Osteoblast (primary cell): ENCODE data around the gene PICK1. TPM values are rescaled to one million over a fixed set of nuclear protein-coding genes. Genes with fewer than 3 reads are reported as not detected.

Experiments
- DNase-seq: peaks from one replicate; pipeline ENCODE4 v3.0.0; 2011; ENCODE audit warnings: low spot score, mixed read lengths; ENCODE audit not compliant: insufficient read length; ENCODE audit errors: missing footprints
- H2AFZ ChIP-seq: 2 replicates; pipeline ENCODE4 v1.6.0; 2011; ENCODE audit warnings: mild to moderate bottlenecking, low read length
- H3K27ac ChIP-seq: 2 replicates; pipeline ENCODE4 v1.5.1; 2011; ENCODE audit warnings: mild to moderate bottlenecking, low read depth, low read length, moderate library complexity
- H3K27me3 ChIP-seq: 2 replicates; pipeline ENCODE4 v1.6.0; 2012; ENCODE audit warnings: mild to moderate bottlenecking, control low read depth, inconsistent platforms, low read length, moderate library complexity; ENCODE audit not compliant: insufficient read depth
- H3K36me3 ChIP-seq: 2 replicates; pipeline ENCODE4 v1.5.1; 2011; ENCODE audit warnings: mild to moderate bottlenecking, low read length, control low read depth, moderate library complexity; ENCODE audit not compliant: insufficient read depth
- H3K4me1 ChIP-seq: 2 replicates; pipeline ENCODE4 v1.5.1; 2011; ENCODE audit warnings: mild to moderate bottlenecking, low read length, control low read depth, moderate library complexity; ENCODE audit not compliant: insufficient read depth
- H3K4me2 ChIP-seq: 2 replicates; pipeline ENCODE4 v1.6.0; 2011; ENCODE audit warnings: mild to moderate bottlenecking, low read length; ENCODE audit not compliant: insufficient read depth
- H3K4me3 ChIP-seq: fragments of 200-600 bp; sonication (generic); 3 replicates; pipeline ENCODE4 v1.5.1; 2012; ENCODE audit warnings: mild to moderate bottlenecking, low read length, inconsistent platforms; ENCODE audit not compliant: insufficient read depth
- H3K79me2 ChIP-seq: 2 replicates; pipeline ENCODE4 v1.6.0; 2012; ENCODE audit warnings: mild to moderate bottlenecking, low read length, control low read depth, inconsistent platforms; ENCODE audit not compliant: insufficient read depth
- H3K9me3 ChIP-seq: 2 replicates; pipeline ENCODE4 v1.5.1; 2011; ENCODE audit warnings: low read depth, low read length, control low read depth
- H4K20me1 ChIP-seq: 2 replicates; pipeline ENCODE4 v1.6.0; 2012; ENCODE audit warnings: mild to moderate bottlenecking, low read length, control low read depth; ENCODE audit not compliant: insufficient read depth
- total RNA-seq: library from RNA; depleted of rRNA; stranded (reverse); fragments of >200 nt; gene quantifications from 2 replicates; pipeline ENCODE4 v1.2.3, GENCODE V29; 2012
- TF ChIP-seq, protein P1 (sequence below): IDR thresholded peaks from 2 replicates; pipeline ENCODE4 v1.5.1; 2011; ENCODE audit warnings: mild to moderate bottlenecking, low read depth, low read length, moderate library complexity; ENCODE audit errors: extremely low read depth

The PICK1 gene
- total RNA-seq, 1 donor, result 15.6 TPM

DNA sequence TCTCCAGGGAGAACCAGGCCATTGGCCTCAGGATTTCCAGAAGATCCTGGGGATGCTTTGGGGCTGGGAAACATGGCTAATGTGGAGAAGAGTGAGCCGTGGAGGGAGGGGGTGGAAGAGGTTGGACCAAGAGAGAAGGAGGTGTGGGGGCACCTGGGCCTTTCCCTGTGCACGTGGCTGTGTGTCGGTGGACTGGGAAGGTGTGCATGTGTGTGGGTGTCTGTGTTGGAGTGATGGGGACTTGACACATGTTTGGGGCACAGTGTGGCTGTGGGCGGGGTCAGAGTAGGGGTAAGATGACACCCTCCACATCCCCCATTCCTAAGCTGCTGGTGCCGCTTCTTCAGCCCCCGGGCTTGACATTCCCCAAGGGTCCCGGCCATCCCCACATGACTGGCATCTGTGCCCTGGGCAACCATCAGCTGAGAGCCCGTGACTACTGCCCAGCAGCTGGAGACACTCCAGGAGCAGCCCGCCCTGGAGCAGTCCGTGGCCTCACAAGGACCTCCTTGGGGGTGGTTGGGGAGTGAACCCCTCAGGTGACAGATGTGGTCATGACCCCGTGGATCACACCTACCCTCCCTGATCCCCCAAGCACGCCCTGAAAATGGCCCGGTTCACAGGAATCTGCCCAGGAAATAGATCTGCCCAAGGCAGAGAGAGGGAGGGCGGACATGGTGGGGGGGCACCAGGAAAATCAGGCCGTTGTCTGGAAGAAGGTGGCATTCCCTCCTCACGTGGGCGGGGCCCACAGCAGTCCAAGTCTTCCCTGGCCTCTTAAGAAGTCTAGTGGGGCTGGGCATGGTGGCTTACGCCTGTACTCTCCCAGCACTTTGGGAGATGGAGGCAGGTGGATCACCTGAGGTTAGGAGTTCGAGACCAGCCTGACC lies 38.0 kb upstream of the PICK1 start:
- Histone ChIP-seq H3K36me3 (no peaks in the 10 kb centered on the region), H4K20me1 (no peaks in the 10 kb centered on the region), H3K79me2 (no peaks in the 10 kb centered on the region), H3K9me3 (no peaks in the 10 kb centered on the region), H3K4me3 (no peak overlapping the region), H3K27me3 (peaks cover 6% of the 10 kb centered on the region), H2AFZ (no peak overlapping the region), H3K4me2 (no peak overlapping the region), H3K27ac (no peak overlapping the region), H3K4me1 (peaks cover 7% of the 10 kb centered on the region)
- DNase-seq, result peak; percentile 41
- TF ChIP-seq, protein P1, sequence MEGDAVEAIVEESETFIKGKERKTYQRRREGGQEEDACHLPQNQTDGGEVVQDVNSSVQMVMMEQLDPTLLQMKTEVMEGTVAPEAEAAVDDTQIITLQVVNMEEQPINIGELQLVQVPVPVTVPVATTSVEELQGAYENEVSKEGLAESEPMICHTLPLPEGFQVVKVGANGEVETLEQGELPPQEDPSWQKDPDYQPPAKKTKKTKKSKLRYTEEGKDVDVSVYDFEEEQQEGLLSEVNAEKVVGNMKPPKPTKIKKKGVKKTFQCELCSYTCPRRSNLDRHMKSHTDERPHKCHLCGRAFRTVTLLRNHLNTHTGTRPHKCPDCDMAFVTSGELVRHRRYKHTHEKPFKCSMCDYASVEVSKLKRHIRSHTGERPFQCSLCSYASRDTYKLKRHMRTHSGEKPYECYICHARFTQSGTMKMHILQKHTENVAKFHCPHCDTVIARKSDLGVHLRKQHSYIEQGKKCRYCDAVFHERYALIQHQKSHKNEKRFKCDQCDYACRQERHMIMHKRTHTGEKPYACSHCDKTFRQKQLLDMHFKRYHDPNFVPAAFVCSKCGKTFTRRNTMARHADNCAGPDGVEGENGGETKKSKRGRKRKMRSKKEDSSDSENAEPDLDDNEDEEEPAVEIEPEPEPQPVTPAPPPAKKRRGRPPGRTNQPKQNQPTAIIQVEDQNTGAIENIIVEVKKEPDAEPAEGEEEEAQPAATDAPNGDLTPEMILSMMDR, result no peak

DNA sequence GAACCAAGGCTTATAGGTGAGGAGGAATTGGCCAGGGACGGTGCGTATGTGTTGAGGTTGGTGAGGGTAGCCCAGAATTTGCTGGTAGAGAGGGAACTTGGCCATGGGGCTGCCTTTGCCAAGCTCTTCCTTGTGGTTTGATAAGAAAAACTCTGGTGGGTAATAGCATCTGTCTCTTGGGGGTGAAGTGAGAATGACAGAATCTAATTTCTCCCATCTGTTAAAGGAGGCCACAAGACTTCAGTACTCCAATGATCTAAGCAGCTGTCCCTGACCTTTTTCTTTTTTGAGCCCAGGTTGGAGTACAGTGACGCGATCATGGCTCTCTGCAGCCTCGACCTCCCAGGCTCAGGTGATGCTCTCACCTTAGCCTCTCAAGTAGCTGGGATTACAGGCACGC lies 36.0 kb upstream of the PICK1 start:
- Histone ChIP-seq H3K4me2 (no peak overlapping the region), H3K36me3 (no peaks in the 10 kb centered on the region), H3K4me3 (no peak overlapping the region), H3K9me3 (no peaks in the 10 kb centered on the region), H3K4me1 (peaks cover 7% of the 10 kb centered on the region), H3K27me3 (peaks cover 6% of the 10 kb centered on the region), H3K79me2 (no peaks in the 10 kb centered on the region), H4K20me1 (no peaks in the 10 kb centered on the region), H2AFZ (no peak overlapping the region), H3K27ac (no peak overlapping the region)
- DNase-seq, result no peak
- TF ChIP-seq, protein P1, result no peak

DNA sequence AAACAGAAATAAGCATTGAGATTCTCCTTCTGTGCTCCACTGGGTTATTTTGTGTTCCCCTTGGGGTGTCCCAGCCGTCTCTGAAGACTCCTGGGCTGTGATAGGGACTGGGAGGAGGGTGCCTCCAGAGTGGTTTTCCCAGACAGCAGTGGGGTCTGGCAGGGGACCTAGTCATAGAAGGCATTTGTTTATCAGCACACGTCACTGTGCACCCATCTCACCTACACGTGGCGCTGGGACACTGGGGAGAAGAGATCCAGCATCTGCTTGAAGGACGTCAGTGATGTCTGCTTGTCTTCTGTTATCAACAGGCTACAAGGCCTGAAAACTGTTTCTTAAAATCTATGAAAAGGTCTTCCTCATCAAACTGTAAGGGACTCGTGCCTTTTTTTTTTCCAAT lies 34.2 kb upstream of the PICK1 start:
- no peaks in the 10 kb centered on the region for H3K79me2 ChIP-seq

DNA sequence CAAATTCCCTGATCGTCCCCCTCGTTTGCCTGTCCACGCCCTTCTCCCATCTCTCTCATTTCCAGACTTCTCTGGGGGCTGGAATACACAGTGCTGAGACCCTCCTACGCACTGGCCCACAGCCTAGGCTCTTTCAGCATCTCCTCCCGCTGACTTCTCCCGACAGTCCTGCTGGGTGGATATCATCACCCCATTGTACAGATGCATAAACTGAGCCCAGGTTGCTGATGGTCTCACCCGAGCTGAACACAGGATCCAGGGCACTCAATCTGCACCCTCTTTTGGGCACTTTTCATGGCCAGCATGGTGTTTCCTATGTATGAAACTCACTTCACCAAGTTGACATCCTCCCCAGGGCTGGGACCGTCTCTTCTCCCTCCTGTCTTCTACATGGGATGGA lies 31.7 kb upstream of the PICK1 start:
- Histone ChIP-seq H2AFZ (no peak overlapping the region), H3K79me2 (no peaks in the 10 kb centered on the region)
- no peak for DNase-seq

More for the DNA sequence above, 34.2 kb upstream of the PICK1 start:
- peak; percentile 3 for DNase-seq
- Histone ChIP-seq H3K36me3 (no peaks in the 10 kb centered on the region), H2AFZ (no peak overlapping the region), H3K9me3 (no peaks in the 10 kb centered on the region), H3K4me2 (no peak overlapping the region), H4K20me1 (no peaks in the 10 kb centered on the region), H3K4me3 (no peak overlapping the region), H3K27ac (no peak overlapping the region), H3K27me3 (peaks cover 6% of the 10 kb centered on the region), H3K4me1 (no peaks in the 10 kb centered on the region)
- TF ChIP-seq, protein P1, result no peak

More for the DNA sequence above, 31.7 kb upstream of the PICK1 start:
- TF ChIP-seq, protein P1, result no peak
- Histone ChIP-seq H3K36me3 (no peaks in the 10 kb centered on the region), H3K27ac (no peak overlapping the region), H3K27me3 (peaks cover 6% of the 10 kb centered on the region), H3K9me3 (no peaks in the 10 kb centered on the region), H4K20me1 (no peaks in the 10 kb centered on the region), H3K4me3 (no peak overlapping the region), H3K4me1 (peaks cover 3% of the 10 kb centered on the region), H3K4me2 (no peak overlapping the region)
